HCT116 (cell line): ENCODE results near the gene LRRFIP1. TPM values are rescaled to one million over a fixed set of nuclear protein-coding genes. Genes with fewer than 3 reads are reported as not detected.

Source experiments
- ATAC-seq: fragments of 200-7000 bp; cut with Tn5 transposase; 2 replicates; pipeline ENCODE4 v1.9.1; 2020; ENCODE audit warnings: mild to moderate bottlenecking, moderate library complexity
- BruUV-seq: library from RNA; stranded (reverse); fragments of 400-500 nt; replicated peaks from 2 replicates; lab custom pipeline; 2021; lab: Mats Ljungman, UMichigan
- CTCF ChIA-PET: fragments of 300-600 bp; sonication (Branson Sonifier 250); formaldehyde crosslinking; loops from one replicate; lab custom pipeline; 2021; ENCODE audit warnings: antibody characterized with exemption; lab: Charles Lee
- POLR2A ChIA-PET: fragments of 300-600, 350-600 bp; sonication (Branson Sonifier 250); formaldehyde crosslinking; loops from one replicate; lab custom pipeline; 2021; ENCODE audit warnings: antibody characterized with exemption; lab: Charles Lee
- RAD21 ChIA-PET, 2 experiments: fragments of 300-600 bp; sonication (Branson Sonifier 250); formaldehyde crosslinking; loops; one replicate each; lab custom pipeline; 2023; ENCODE audit warnings: low total read pairs in 2 of 2; ENCODE audit not compliant: uncharacterized antibody in 2 of 2, unreplicated experiment in 2 of 2, low non-redundant PET in 1 of 2; lab: Charles Lee
- DNase-seq: peaks from one replicate; pipeline ENCODE4 v3.0.0-alpha.2; 2010; ENCODE audit warnings: low read depth, low spot score
- H2AFZ ChIP-seq: fragments of 200-600 bp; shearing (Covaris generic), sonication (generic); 2 replicates; pipeline ENCODE4 v1.6.1; 2017; ENCODE audit warnings: low read depth, mixed run types, mixed read lengths, antibody characterized with exemption, low read length; ENCODE audit not compliant: poor library complexity, severe bottlenecking
- H3K27ac ChIP-seq: 2 replicates; pipeline ENCODE4 v1.5.1; 2012; ENCODE audit warnings: low read depth, low read length
- H3K27me3 ChIP-seq: fragments of 200-600 bp; sonication (generic); 2 replicates; pipeline ENCODE4 v1.6.1; 2016; ENCODE audit warnings: mixed run types, low read length, mixed read lengths; ENCODE audit not compliant: insufficient read depth
- H3K36me3 ChIP-seq, 2 experiments: fragments of 200-500 bp in 1 of 2; fragments of 200-600 bp in 1 of 2; sonication (Bioruptor generic) in 1 of 2; sonication (generic) in 1 of 2; 2 replicates each; pipeline versions ENCODE4 v1.5.1 to v1.6.1; 2014 to 2016; ENCODE audit warnings: low read length in 2 of 2, inconsistent platforms in 1 of 2, mixed read lengths in 1 of 2, mixed run types in 1 of 2; ENCODE audit not compliant: insufficient read depth in 2 of 2, control insufficient read depth in 1 of 2
- H3K4me1 ChIP-seq, 2 experiments: fragments of 200-600 bp in 1 of 2; sonication (generic) in 1 of 2; 2 replicates each; pipeline versions ENCODE4 v1.5.1 to v1.6.1; 2012 to 2017; ENCODE audit warnings: low read length in 2 of 2, inconsistent platforms in 1 of 2, mild to moderate bottlenecking in 1 of 2, mixed read lengths in 1 of 2, mixed run types in 1 of 2, moderate library complexity in 1 of 2; ENCODE audit not compliant: insufficient read depth in 2 of 2, control insufficient read depth in 1 of 2
- H3K4me2 ChIP-seq: fragments of 200-600 bp; sonication (generic); 2 replicates; pipeline ENCODE4 v1.6.1; 2017; ENCODE audit warnings: mixed run types, low read length, mixed read lengths
- H3K4me3 ChIP-seq, 2 experiments: fragments of 200-600 bp in 1 of 2; sonication (generic) in 1 of 2; replicated peaks in 1 of 2; 2 replicates each; pipeline ENCODE4 v1.5.1; 2011 to 2016; ENCODE audit warnings: low read length in 2 of 2, control low read depth in 1 of 2, low read depth in 1 of 2, mild to moderate bottlenecking in 1 of 2, mixed read lengths in 1 of 2, mixed run types in 1 of 2
- H3K79me2 ChIP-seq: fragments of 200-600 bp; sonication (generic); 2 replicates; pipeline ENCODE4 v1.6.1; 2017; ENCODE audit warnings: mild to moderate bottlenecking, mixed run types, low read length, moderate library complexity, mixed read lengths; ENCODE audit not compliant: insufficient read depth
- H3K9ac ChIP-seq: fragments of 200-600 bp; sonication (generic); 2 replicates; pipeline ENCODE4 v1.6.1; 2016; ENCODE audit warnings: low read length, mixed read lengths
- H3K9me2 ChIP-seq: fragments of 200-600 bp; sonication (generic), shearing (Covaris generic); 2 replicates; pipeline ENCODE4 v1.6.1; 2017; ENCODE audit warnings: mixed run types, mild to moderate bottlenecking, moderate library complexity; ENCODE audit not compliant: insufficient read depth
- H3K9me3 ChIP-seq, 2 experiments: fragments of 200-500 bp in 1 of 2; fragments of 200-600 bp in 1 of 2; sonication (Bioruptor generic) in 1 of 2; sonication (generic) in 1 of 2; 2 replicates each; pipeline ENCODE4 v1.6.1; 2014 to 2017; ENCODE audit warnings: low read length in 2 of 2, mixed read lengths in 2 of 2, inconsistent platforms in 1 of 2, low read depth in 1 of 2, mild to moderate bottlenecking in 1 of 2, mixed run types in 1 of 2, moderate library complexity in 1 of 2; ENCODE audit not compliant: control insufficient read depth in 1 of 2, insufficient read depth in 1 of 2
- H4K20me1 ChIP-seq: fragments of 200-600 bp; sonication (generic), shearing (Covaris generic); 2 replicates; pipeline ENCODE4 v1.6.1; 2017; ENCODE audit warnings: mixed run types, mild to moderate bottlenecking, moderate library complexity; ENCODE audit not compliant: insufficient read depth
- CBX3 ChIP-seq: IDR thresholded peaks from 2 replicates; pipeline ENCODE4 v1.6.1; 2012; ENCODE audit warnings: low read depth
- EGR1 ChIP-seq: IDR thresholded peaks from 2 replicates; pipeline ENCODE4 v1.6.1; 2012; ENCODE audit warnings: low read depth
- POLR2A ChIP-seq: IDR thresholded peaks from 2 replicates; pipeline ENCODE4 v1.7.0; 2011; ENCODE audit warnings: borderline replicate concordance; ENCODE audit not compliant: insufficient read depth, insufficient read length; ENCODE audit errors: extremely low read depth
- POLR2AphosphoS5 ChIP-seq: IDR thresholded peaks from 2 replicates; pipeline ENCODE4 v1.6.1; 2011; ENCODE audit warnings: mild to moderate bottlenecking, low read depth, low read length, moderate library complexity
- RAD21 ChIP-seq: IDR thresholded peaks from 2 replicates; pipeline ENCODE4 v1.6.1; 2012; ENCODE audit warnings: low read depth, mild to moderate bottlenecking
- SIN3A ChIP-seq: IDR thresholded peaks from 2 replicates; pipeline ENCODE4 v1.6.1; 2012; ENCODE audit warnings: low read depth
- TCF7L2 ChIP-seq: IDR thresholded peaks from 2 replicates; pipeline ENCODE4 v1.7.0; 2011; ENCODE audit warnings: borderline replicate concordance, inconsistent platforms; ENCODE audit not compliant: insufficient read depth, insufficient read length; ENCODE audit errors: extremely low read depth
- ZBTB33 ChIP-seq: IDR thresholded peaks from 2 replicates; pipeline ENCODE4 v1.6.1; 2011; ENCODE audit warnings: mild to moderate bottlenecking, low read length, moderate library complexity; ENCODE audit not compliant: insufficient replicate concordance; ENCODE audit errors: extremely low read depth
- intact Hi-C: fragments of 100-400 bp; cut with micrococcal nuclease; formaldehyde crosslinking; loops from 2 replicates; pipeline ENCODE4 v1.10.0; 2022
- total RNA-seq: library from RNA; stranded (reverse); gene quantifications from one replicate; pipeline ENCODE4 v1.2.1, GENCODE V29; 2021; ENCODE audit not compliant: unreplicated experiment

The LRRFIP1 gene
- total RNA-seq, 1 experiment from 2014 or later = 76.9 TPM

- ATAC-seq = no peak
- Histone ChIP-seq H3K9me2 (no peaks in the 10 kb centered on the region), H3K4me3 (no peak overlapping the region), H3K4me1 (no peaks in the 10 kb centered on the region), H2AFZ (no peak overlapping the region), H3K4me2 (no peak overlapping the region), H3K27me3 (no peaks in the 10 kb centered on the region), H3K79me2 (no peaks in the 10 kb centered on the region; the same call in 1 of the 2 replicates), H4K20me1 (no peaks in the 10 kb centered on the region; the same call in 1 of the 2 replicates), H3K9me3 (no peaks in the 10 kb centered on the region), H3K36me3 (peaks cover 22 to 50% of the 10 kb centered on the region in 2 experiments), H3K27ac (no peak overlapping the region), H3K9ac (no peak overlapping the region)
- RAD21 ChIA-PET = no interaction called here
- CTCF ChIA-PET = interaction anchor here (0.8 to 1.3 kb wide), 2 partner anchors 10 to 81 kb away, joined by 3 read pairs; no protein-coding TSS in a partner anchor
- TF ChIP-seq SIN3A (no peak), CBX3 (no peak), POLR2A (no peak), TCF7L2 (no peak), POLR2AphosphoS5 (no peak), ZBTB33 (no peak), RAD21 (no peak), EGR1 (no peak)
- intact Hi-C loops = no loop called here
- no TSS peak for BruUV-seq
- no peak for DNase-seq
- POLR2A ChIA-PET = no interaction called here
Observed at GRCh38 chr2:237754626-237755248, 127.3 kb downstream of the LRRFIP1 start.
